GM21825 (cell line): ENCODE data around the gene VDAC2.
A peak's percentile ranks its signal among the peaks of the same experiment; 100 is the strongest.
"Not testable (repeated sequence)": the region's sequence is repeated elsewhere in the genome, so short reads cannot be mapped to it uniquely, and the experiment has no call there.

Experiments
- ATAC-seq: cut with Tn5 transposase; IDR thresholded peaks from one replicate; pipeline ENCODE4 v1.9.1; 2021; ENCODE audit warnings: mild to moderate bottlenecking, moderate library complexity; ENCODE audit not compliant: unreplicated experiment

Gene VDAC2

DNA sequence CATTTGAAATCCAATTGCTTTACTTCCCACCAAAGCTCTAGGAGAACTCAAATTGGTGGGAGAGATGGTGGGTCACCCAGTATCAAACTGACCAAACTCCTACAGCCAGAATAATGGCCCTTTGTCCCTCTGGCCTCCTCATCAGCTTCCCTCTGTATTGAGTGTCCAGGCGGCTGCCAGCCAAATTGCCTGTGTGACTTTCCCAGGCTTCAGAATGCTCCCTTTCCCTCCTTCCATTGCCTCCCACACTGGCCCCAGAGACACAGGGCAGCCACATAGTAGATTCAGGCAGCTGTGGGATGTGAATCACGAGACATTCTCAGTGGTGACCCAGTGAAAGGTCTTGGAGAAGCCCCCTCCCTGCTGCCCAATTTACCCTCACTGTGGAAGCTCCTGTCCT lies 12.7 kb upstream of the VDAC2 start:
- ATAC-seq, result no peak

DNA sequence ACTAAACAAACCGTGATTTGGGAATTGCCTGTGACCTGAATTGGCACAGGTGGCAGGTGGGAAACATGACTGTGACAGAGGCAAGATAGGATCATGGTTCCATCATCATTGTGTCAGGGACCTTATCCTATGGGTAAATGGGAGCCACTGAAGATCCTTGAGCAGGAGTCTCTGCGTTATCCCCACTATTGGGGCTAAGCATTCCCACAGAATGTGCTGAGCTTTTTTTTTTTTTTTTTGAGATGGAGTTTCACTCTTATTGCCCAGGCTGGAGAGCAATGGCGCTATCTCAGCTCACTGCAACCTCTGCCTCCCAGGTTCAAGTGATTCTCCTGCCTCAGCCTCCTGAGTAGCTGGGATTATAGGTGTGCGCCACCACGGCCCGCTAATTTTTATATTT lies 10.6 kb upstream of the VDAC2 start:
- ATAC-seq, result not testable (repeated sequence)

DNA sequence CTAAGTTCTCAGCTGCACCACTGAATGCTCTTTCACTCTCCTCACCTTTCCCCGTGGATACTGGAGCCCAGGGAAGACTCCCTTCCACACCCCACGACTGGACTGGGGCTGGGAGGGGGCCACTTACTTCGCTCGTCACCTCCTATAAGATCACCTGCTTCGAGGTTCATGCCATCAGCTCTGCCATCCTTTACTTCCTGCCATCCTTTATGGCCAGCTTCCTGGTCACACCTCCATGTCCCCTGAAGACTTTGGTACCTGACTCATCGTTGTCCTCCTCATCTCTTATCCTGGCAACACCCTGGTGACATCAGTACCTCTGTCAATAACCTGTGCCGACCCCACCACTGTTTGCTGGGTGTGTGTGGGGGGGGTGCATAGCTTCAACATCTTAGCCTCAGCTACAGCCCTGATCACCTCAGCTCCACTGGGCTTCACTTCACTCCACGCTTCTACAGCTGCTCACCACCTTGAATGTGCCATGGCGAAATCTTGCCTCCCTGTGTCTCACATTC lies 8.7 kb upstream of the VDAC2 start:
- no peak for ATAC-seq

- ATAC-seq, result no peak
Observed at GRCh38 chr10:75202321-75203045, 8.1 kb upstream of the VDAC2 start.

GRCh38 chr10:75203046-75203620 lies 7.5 kb upstream of the VDAC2 start:
- ATAC-seq, result not testable (repeated sequence)

DNA sequence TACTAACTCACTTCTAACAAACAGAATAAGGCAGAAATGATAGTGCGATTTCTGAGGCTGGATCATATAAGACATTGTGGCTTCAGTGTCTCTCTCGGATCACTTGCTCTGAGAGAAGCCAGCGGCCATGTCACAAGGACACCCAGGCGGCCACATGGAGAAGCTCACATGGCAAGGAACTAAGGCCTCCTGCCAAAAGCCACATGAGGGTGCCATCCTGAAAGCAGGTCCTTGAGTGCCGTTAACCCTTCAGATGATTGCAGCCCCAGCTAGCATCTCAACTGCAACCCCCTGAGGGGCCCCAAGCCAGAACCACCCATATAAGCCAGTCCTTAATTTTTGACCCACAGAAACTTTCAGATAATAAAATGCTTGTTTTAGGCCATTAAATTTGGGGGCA lies 6.9 kb upstream of the VDAC2 start:
- no peak for ATAC-seq

DNA sequence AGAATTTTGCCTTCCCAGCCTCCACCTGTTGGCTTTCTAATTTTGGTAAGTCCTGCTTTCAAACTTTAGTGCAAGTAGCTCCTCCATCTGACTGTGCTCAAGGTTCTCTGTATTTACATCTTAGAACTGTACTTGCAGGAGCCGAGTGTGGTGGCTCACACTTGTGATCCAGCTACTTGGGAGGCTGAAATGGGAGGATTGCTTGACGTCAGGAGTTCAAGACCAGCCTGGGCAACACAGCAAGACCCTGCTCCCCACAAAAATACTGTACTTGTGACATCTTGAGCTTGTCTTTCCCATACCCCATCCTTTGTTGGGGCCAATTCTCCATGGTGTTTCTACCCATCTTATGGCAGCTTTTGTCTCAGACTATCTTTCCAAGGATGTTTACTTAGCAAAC lies 4.7 kb upstream of the VDAC2 start:
- ATAC-seq, result no peak

- not testable (repeated sequence) for ATAC-seq
Observed at GRCh38 chr10:75206638-75207037, 4.0 kb upstream of the VDAC2 start.

DNA sequence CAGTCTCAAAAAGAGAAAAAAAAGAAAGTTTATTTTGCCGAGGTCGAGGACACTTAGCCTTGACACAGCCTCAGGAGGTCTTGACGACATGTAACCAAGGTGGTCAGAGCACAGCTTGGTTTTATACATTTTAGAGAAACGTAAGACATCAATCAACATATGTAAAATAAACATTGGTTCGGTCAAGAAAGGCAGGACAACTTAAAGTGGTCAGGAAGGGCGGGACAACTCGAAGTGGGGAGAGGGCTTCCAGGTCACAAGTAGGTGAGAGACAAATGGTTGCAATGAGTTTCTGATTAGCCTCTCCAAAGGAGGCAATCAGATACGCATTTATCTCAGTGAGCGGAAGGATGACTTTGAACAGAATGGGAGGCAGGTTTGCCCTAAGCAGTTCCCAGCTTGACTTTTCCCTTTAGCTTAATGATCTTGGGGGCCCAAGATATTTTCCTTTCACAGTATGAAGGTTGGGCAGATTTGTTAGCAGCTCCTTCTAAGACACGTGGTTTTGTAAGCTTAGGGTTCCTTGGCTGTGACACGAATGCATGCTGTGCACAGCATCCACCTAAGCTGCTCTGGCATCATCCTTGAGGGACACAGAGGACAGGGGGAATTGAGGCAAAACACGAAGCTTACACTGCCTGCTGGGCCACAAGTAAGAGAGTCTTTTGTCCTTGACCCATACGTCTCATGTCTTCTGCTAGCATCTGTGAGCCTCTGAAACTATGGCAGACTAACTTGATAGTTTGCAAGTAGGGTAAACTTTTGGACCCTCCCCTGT lies 3.3 kb upstream of the VDAC2 start:
- no peak for ATAC-seq

- ATAC-seq, result no peak
Observed at GRCh38 chr10:75207857-75208144, 2.8 kb upstream of the VDAC2 start.

DNA sequence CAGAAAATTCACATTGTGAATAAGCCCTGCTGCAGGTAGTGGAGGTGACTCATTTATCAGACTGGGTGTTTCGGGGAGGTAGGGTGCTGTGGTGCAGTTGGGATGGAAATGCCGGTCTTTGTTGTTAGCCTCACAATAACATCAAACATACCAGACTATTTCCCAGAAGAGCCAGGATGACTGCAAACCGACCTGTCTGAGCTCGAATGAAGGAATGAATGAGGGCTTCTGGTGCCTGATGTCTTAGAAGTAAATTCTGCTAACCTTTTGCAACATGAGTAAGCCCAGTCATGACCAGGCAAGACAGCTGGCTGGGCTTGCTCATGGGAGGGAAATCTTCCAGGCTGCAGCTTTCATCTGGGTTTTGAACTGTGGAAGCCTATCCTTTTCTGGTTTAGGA lies 2.4 kb upstream of the VDAC2 start:
- no peak for ATAC-seq

DNA sequence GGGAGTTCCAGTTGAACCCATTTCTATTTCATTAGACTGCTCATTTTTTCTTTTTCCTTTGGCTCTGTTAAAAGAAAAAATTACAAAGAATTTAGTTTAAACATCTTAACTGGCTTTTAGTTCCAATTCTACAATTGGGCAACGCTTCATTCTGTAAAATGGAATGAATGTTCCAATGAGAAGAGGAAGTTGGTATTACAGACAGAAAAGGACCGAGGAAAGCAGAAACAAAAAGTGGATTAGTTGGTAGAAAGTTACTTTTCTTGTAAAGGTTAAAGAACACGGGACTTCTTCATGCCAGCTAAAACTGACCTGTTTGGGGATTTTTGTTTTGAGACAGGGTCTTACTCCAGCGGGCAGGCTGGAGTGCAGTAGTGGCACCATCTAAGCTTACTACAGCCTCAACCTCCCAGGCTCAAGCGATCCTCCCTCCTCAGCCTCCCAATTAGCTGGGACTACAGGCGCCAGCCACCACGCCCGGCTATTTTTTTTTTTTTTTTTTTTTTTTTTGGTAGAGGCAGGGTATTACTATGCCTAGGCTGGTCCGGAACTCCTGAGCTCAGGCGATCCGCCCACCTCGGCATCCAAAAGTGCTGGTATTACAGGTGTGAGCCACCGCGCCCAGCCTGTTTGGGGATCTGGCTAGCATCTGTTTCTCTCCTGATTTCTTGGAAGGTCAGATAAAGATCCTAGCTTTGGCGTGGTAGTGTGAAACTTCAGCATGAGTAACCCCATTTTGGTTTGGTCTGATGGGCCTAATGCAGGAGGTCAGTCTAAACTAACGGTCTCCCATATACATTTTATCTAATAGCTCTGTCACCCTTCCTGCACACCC lies 1.3 kb upstream of the VDAC2 start:
- ATAC-seq, result peak; percentile 3

- peak; percentile 55 for ATAC-seq
Observed at GRCh38 chr10:75209921-75210281, 695 bp upstream of the VDAC2 start.

GRCh38 chr10:75211007-75211691 lies 553 bp downstream of the VDAC2 start:
- no peak for ATAC-seq

- no peak for ATAC-seq
Observed at GRCh38 chr10:75212343-75212742, 1.7 kb downstream of the VDAC2 start.

DNA sequence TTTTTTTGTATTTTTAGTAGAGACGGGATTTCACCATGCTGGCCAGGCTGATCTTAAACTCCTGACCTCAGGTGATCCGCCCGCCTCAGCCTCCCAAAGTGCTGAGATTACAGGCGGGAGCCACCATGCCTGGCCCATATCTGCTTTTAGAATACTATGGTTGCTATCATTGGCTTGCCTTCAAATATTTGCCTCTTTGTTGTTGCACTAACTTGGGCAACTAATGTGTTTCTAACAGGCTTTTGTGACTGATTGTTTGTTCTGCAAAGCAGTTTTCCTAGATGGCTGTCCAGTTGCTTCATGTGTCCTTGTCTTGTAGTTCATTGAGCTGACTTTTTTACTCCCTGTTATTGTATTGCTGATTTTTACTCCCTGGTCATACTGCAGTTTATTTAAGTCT lies 9.7 kb downstream of the VDAC2 start:
- no peak for ATAC-seq

DNA sequence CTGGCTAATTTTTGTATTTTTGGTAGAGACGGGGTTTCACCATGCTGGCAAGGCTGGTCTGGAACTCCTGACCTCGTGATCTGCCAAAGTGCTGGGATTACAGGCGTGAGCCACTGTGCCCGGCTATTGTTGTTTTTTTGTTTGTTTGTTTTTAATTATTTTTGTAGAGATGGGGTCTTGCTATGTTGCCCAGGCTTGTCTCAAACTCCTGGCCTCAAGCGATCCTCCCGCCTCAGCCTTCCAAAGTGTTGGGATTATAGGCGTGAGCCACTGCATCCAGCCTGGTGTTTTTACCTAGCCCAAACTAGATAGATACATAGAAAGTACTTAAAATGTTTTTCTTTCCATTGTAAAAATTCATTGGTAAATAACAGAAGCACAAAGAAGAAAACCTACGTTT lies 10.9 kb downstream of the VDAC2 start:
- ATAC-seq, result not testable (repeated sequence)

DNA sequence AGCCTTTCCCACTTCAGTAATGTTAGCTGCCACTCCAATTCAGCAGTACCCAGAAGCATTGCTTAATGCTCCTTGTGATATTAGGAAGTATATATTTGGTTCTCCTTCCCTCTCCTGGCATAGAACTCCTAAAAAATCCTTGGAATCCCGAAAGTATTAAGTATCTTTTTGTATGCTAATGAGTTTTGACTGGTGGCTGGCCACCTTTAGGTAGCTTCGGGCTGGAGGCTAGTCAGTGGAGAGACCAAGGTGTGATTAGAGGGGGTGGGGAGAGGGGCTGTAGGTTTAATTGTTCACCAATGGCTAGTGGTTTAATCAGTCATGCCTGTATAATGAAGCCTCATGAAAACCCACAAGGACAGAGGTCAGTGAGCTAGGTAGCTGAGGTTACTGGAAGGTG lies 12.9 kb downstream of the VDAC2 start:
- ATAC-seq, result no peak

GRCh38 chr10:75226095-75226494 lies 15.5 kb downstream of the VDAC2 start:
- ATAC-seq, result no peak

GRCh38 chr10:75226656-75227055 lies 16.1 kb downstream of the VDAC2 start:
- ATAC-seq, result no peak

- ATAC-seq, result no peak
Observed at GRCh38 chr10:75228278-75228677, 17.7 kb downstream of the VDAC2 start.
